Choroid plexus epithelial cell (primary cell): ENCODE measurements around the gene EIF2AK2.
"Not testable (repeated sequence)": the region's sequence is repeated elsewhere in the genome, so short reads cannot be mapped to it uniquely, and the experiment has no call there.

ENCODE experiments used
- DNase-seq: peaks from one replicate; pipeline ENCODE4 v3.0.0-alpha.2; 2010; ENCODE audit warnings: low read depth
- H3K4me3 ChIP-seq: 2 replicates; pipeline ENCODE4 v1.5.1; 2011; ENCODE audit warnings: low read depth, mild to moderate bottlenecking, control low read depth, low read length, moderate library complexity
- CTCF ChIP-seq: conservative IDR thresholded peaks from 2 replicates; pipeline ENCODE4 v1.5.1; 2011; ENCODE audit warnings: low read depth, mild to moderate bottlenecking, control low read depth, inconsistent platforms, low read length, moderate library complexity

Gene EIF2AK2

DNA sequence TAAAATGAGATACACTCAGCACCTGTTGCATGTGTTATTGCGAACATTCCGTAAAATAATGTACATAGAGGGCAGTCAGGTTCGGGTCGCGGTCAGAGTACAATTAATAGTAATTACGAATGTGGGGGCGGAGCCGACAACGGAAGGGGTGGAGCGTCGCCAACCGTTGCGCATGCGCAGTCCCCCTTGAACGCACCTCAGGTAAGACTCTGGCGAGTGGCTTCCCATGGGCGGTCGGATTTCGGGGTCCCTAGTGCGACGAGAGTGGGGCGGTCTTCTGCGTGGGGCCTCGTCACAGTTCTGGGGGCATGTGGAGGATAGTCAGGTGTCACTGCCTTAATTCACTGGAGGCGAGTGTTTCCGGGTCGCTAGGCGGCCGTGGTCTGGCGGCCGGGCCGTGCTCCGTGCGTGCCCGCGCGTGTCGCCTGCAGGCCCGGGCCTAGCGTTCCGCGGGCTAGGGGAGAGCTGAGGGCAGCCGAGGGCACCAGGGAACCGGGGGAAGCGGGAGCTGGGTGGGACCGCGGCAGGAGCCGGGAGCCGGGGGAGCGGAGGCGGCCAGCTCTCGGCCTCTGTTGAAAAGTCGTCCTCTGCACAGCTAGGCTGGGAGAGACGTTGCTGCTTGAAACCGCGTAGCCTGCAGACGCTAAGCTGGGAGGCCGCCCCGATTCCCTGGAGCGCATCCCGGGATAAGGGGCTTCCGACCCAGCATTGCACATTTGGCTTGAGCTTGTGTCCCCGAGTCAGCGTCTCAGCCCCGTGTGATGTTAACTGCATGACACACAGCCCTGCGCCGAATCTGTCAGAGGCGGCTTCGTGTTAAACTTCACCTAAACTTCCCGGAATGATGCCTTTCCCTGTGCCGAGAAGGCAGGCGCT lies 39.8 kb upstream of the EIF2AK2 start, which contains the start of gene CEBPZOS:
Gene CEBPZOS, plus strand, starts transcription at position 177 of the 876 bp plus-strand sequence. CDS start 3,209 bp downstream, outside the sequence.
- peak; percentile 83 for DNase-seq
- peak within 1 kb of the TSS; percentile 94 for H3K4me3 ChIP-seq
- peak; percentile 6 for TF ChIP-seq CTCF

DNA sequence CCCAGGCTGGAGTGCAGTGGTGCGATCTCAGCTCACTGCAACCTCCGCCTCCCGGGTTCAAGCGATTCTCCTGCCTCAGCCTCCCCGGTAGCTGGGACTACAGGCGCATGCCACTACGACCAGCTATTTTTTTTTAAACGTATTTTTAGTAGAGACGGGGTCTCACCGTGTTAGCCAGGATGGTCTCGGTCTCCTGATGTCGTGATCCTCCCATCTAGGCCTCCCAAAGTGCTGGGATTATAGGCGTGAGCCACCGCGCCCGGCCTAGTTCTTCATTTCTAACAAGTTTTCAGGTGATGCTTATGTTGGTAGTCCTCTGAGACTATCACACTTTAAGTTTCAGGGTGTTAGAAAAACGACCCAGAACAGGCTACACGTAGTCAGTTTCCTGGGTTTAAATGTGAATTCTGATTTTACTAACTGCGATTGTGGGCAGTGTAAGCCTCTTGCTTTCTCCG lies 39.1 kb upstream of the EIF2AK2 start:
- H3K4me3 ChIP-seq = peak overlapping the region; percentile 94
- DNase-seq = not testable (repeated sequence)

- no peak for TF ChIP-seq CTCF
- H3K4me3 ChIP-seq = no peak overlapping the region
- DNase-seq = no peak
Measured at GRCh38 chr2:37192551-37192950, 35.8 kb upstream of the EIF2AK2 start.

GRCh38 chr2:37191747-37192146 lies 35.0 kb upstream of the EIF2AK2 start:
- no peak overlapping the region for H3K4me3 ChIP-seq
- DNase-seq = no peak
- no peak for TF ChIP-seq CTCF

- H3K4me3 ChIP-seq = no peak overlapping the region
- no peak for TF ChIP-seq CTCF
- DNase-seq = no peak
Measured at GRCh38 chr2:37191253-37191652, 34.5 kb upstream of the EIF2AK2 start.

DNA sequence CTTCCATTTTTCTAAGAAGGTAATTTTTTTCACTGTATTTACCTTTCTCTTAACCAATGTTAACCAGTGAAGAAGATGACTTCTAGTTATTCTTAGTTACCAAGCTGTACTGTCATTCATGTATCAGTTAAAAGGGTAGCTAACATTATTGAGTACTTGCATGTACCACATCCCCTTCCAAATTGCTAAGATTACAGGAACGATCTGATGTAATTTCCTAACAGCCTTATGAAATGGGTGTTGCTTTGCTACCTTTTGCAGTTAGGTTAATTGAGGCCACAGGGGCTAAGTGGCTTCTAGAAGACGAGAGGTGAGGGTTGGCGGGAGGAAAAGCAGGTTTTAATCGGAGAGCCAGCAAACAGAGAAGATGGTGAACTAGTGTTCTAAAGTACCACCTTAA lies 33.5 kb upstream of the EIF2AK2 start:
- no peak for TF ChIP-seq CTCF
- DNase-seq = no peak
- no peak overlapping the region for H3K4me3 ChIP-seq

DNA sequence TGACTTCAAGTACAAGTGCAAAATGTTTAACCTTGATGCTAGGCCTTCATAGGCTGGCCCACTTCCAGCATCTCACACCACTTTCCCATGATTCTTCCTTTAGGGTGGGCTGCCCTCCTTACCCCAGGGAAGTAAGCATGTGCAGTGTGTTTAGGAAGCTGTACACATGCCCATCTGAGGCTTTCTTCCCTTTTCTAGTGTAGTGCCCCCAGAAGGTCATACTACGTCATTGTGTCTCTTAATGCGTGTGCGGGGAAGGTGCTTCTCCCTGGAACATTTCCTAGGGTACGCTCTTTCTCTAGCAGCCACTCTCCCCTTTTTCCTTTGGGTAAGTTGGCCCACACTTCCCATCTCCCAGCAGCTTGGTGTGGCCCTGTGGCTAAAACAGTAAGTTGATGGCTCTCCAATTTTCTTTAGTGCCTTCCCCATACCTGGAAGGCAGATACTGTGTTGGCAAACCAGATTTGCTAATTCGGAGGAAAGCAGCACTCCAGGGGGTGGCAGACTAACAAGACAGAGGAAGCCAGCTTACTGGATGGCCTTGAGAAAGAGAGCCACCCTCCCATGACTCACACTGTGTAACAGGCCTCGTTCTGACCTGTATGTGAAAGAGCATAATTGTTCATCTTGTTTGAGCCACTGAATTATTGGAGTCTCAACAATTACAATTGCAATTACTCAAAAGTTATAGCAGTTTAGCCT lies 32.8 kb upstream of the EIF2AK2 start:
- no peak overlapping the region for H3K4me3 ChIP-seq
- peak; percentile 98 for DNase-seq

More for the DNA sequence above, 32.8 kb upstream of the EIF2AK2 start:
- TF ChIP-seq CTCF = peak; percentile 10
